HepG2 (cell line): ENCODE results near the gene MAGED1. TPM values are rescaled to one million over a fixed set of nuclear protein-coding genes. Genes with fewer than 3 reads are reported as not detected.

ENCODE experiments used
- ATAC-seq: fragments of 200-7000 bp; cut with Tn5 transposase; 3 replicates; pipeline ENCODE4 v1.9.1; 2020; ENCODE audit warnings: mild to moderate bottlenecking, moderate library complexity
- BruUV-seq: library from RNA; stranded (reverse); fragments of 400-500 nt; replicated peaks from 2 replicates; lab custom pipeline; 2021; lab: Mats Ljungman, UMichigan
- CTCF ChIA-PET: fragments of 300-600 bp; formaldehyde crosslinking; extraction: SDS; loops from one replicate; lab custom pipeline; 2021; ENCODE audit warnings: low total read pairs, inconsistent platforms, low intra/inter-chr PET ratio; lab: Yijun Ruan, JAX
- POLR2A ChIA-PET: fragments of 350-600 bp; sonication (Branson Sonifier 250); formaldehyde crosslinking; loops from one replicate; lab custom pipeline; 2020; ENCODE audit warnings: antibody characterized with exemption, inconsistent platforms; lab: Yijun Ruan, JAX
- DNase-seq: peaks from one replicate; pipeline ENCODE4 v3.0.0-alpha.2; 2015; ENCODE audit warnings: low spot score
- FAIRE-seq: peaks from 3 replicates; lab custom pipeline; 2011; peaks lifted over from hg19 to GRCh38; lab: Jason Lieb, UNC
- H2AFZ ChIP-seq: one replicate; pipeline ENCODE4 v1.6.1; 2011; ENCODE audit warnings: low read length, inconsistent platforms
- H3K27ac ChIP-seq: fragments of 300-600 bp; 3 replicates; pipeline ENCODE4 v1.8.0; 2011; ENCODE audit warnings: mixed run types, mild to moderate bottlenecking, mixed read lengths, low read length, inconsistent platforms; ENCODE audit not compliant: insufficient read depth; ENCODE audit errors: extremely low read length
- H3K27me3 ChIP-seq, 2 experiments: fragments of 200-600 bp in 1 of 2; 2 replicates in 1 of 2; 3 replicates in 1 of 2; pipeline versions ENCODE4 v1.6.0 to v1.8.0; 2011; ENCODE audit warnings: low read length in 2 of 2, mild to moderate bottlenecking in 2 of 2, moderate library complexity in 2 of 2, inconsistent platforms in 1 of 2; ENCODE audit not compliant: insufficient read depth in 2 of 2, control insufficient read depth in 1 of 2
- H3K36me3 ChIP-seq, 2 experiments: fragments of 200-600 bp in 1 of 2; replicated peaks in 1 of 2; 2 replicates in 1 of 2; 3 replicates in 1 of 2; pipeline versions ENCODE4 v1.5.1 to v1.8.0; 2011; ENCODE audit warnings: low read length in 2 of 2, inconsistent platforms in 1 of 2; ENCODE audit not compliant: insufficient read depth in 2 of 2, control insufficient read depth in 1 of 2
- H3K4me1 ChIP-seq: 2 replicates; pipeline ENCODE4 v1.5.1; 2012; ENCODE audit warnings: low read length, inconsistent platforms; ENCODE audit not compliant: insufficient read depth
- H3K4me2 ChIP-seq: 2 replicates; pipeline ENCODE4 v1.6.0; 2011; ENCODE audit warnings: low read depth, low read length, inconsistent platforms
- H3K4me3 ChIP-seq, 3 experiments: fragments of 200-600 bp in 1 of 3; sonication (generic), shearing (Covaris generic) in 1 of 3; replicated peaks in 1 of 3; 2 replicates each; pipeline ENCODE4 v1.5.1; 2011 to 2016; ENCODE audit warnings: low read length in 3 of 3, inconsistent platforms in 2 of 3, low read depth in 2 of 3, mild to moderate bottlenecking in 2 of 3, control low read depth in 1 of 3, mixed read lengths in 1 of 3; ENCODE audit not compliant: insufficient read depth in 1 of 3
- H3K79me2 ChIP-seq: one replicate; pipeline ENCODE4 v1.6.1; 2011; ENCODE audit warnings: low read length, inconsistent platforms; ENCODE audit not compliant: insufficient read depth
- H3K9ac ChIP-seq: 2 replicates; pipeline ENCODE4 v1.6.0; 2011; ENCODE audit warnings: mild to moderate bottlenecking, low read depth, low read length, inconsistent platforms; ENCODE audit not compliant: insufficient read depth
- H3K9me3 ChIP-seq: 2 replicates; pipeline ENCODE4 v1.5.1; 2012; ENCODE audit warnings: mild to moderate bottlenecking, low read length
- H4K20me1 ChIP-seq: 2 replicates; pipeline ENCODE4 v1.6.0; 2011; ENCODE audit warnings: inconsistent platforms, mild to moderate bottlenecking, low read length, moderate library complexity; ENCODE audit not compliant: insufficient read depth
- KLF11 ChIP-seq: IDR thresholded peaks from 2 replicates; pipeline ENCODE4 v1.6.1; 2016; ENCODE audit warnings: missing compliant biosample characterization
- MAFF ChIP-seq: IDR thresholded peaks from 2 replicates; pipeline ENCODE4 v1.6.1; 2011; ENCODE audit warnings: low read depth, low read length, improper control_type of control experiment
- ZFP37 ChIP-seq: sonication (generic); formaldehyde crosslinking; IDR thresholded peaks from 2 replicates; pipeline ENCODE4 v1.4.0; 2020; ENCODE audit warnings: missing genetic modification reagents, borderline replicate concordance
- ZFX ChIP-seq: sonication (generic); formaldehyde crosslinking; IDR thresholded peaks from 2 replicates; pipeline ENCODE4 v1.4.0; 2020; ENCODE audit warnings: mild to moderate bottlenecking, low read depth, missing genetic modification reagents, moderate library complexity
- ZFYVE20 ChIP-seq: sonication (generic); formaldehyde crosslinking; IDR thresholded peaks from 2 replicates; pipeline ENCODE4 v1.8.0; 2023; ENCODE audit warnings: low read depth, mild to moderate bottlenecking, moderate library complexity, missing genetic modification reagents, borderline replicate concordance
- ZNF274 ChIP-seq: sonication (generic); formaldehyde crosslinking; IDR thresholded peaks from 2 replicates; pipeline ENCODE4 v1.5.1; 2020; ENCODE audit warnings: mild to moderate bottlenecking, missing genetic modification reagents
- ZNF333 ChIP-seq: sonication (generic); formaldehyde crosslinking; IDR thresholded peaks from 2 replicates; pipeline ENCODE4 v1.4.0; 2020; ENCODE audit warnings: mild to moderate bottlenecking, missing genetic modification reagents, borderline replicate concordance
- ZNF563 ChIP-seq: sonication (generic); formaldehyde crosslinking; IDR thresholded peaks from 2 replicates; pipeline ENCODE4 v1.8.0; 2022; ENCODE audit warnings: mild to moderate bottlenecking, moderate library complexity, missing genetic modification reagents
- ZNF574 ChIP-seq: sonication (generic); formaldehyde crosslinking; IDR thresholded peaks from 2 replicates; pipeline ENCODE4 v1.4.0; 2020; ENCODE audit warnings: missing genetic modification reagents
- ZNF768 ChIP-seq: sonication (generic); formaldehyde crosslinking; IDR thresholded peaks from 2 replicates; pipeline ENCODE4 v1.4.0; 2020; ENCODE audit warnings: missing genetic modification reagents
- WGBS: methylation state at CpG from one replicate; pipeline ENCODE4 v1.1.6; 2017; ENCODE audit warnings: low lambda C conversion rate; 5-methylcytosine and 5-hydroxymethylcytosine counted together
- in situ Hi-C: cut with HindIII; loops from 2 replicates; pipeline ENCODE4 v1.10.0; 2017; ENCODE audit warnings: low pct_unique_long_range_greater_than_20kb; ENCODE audit not compliant: extremely low pct_ligation_motif_present
- intact Hi-C: fragments of 100-400 bp; cut with micrococcal nuclease; formaldehyde crosslinking; loops from one replicate; pipeline ENCODE4 v1.10.0; 2022; ENCODE audit not compliant: unreplicated experiment
- polyA plus RNA-seq, 8 experiments: library from polyadenylated mRNA; depleted of rRNA in 3 of 8; stranded (reverse) in 7 of 8; unstranded in 1 of 8; fragments of >200 nt; fragmentation: Illumina TruSeq in 4 of 8; extraction: Trizol in 4 of 8; gene quantifications; 2 replicates each; pipeline versions ENCODE4 v1.2.1 to v1.2.3, GENCODE V29; 2011 to 2016; ENCODE audit warnings: low read depth in 4 of 8, missing spikeins in 1 of 8, mixed read lengths in 1 of 8; ENCODE audit not compliant: insufficient read depth in 1 of 8
- total RNA-seq, 5 experiments: library from RNA; depleted of rRNA; stranded (reverse); fragments of >200 nt; fragmentation: Illumina TruSeq; extraction: Trizol; gene quantifications; 2 replicates each; pipeline ENCODE4 v1.2.3, GENCODE V29; 2016; ENCODE audit warnings: low read depth in 1 of 5
- TF ChIP-seq, protein P1 (sequence below): IDR thresholded peaks from 2 replicates; pipeline ENCODE4 v1.6.1; 2016; ENCODE audit warnings: missing biosample characterization, missing genetic modification reagents, low read depth

Gene MAGED1
- total and polyA plus RNA-seq, 2 of the 13 experiments (the other 11 are each of a cell fraction or from before 2014, with no cell fraction given), result 105 to 137 TPM

- TF ChIP-seq ZNF574 (CRISPR knock-in tag) (no peak), ZFYVE20 (CRISPR knock-in tag) (no peak), ZNF563 (CRISPR knock-in tag) (no peak), ZNF333 (no peak), MAFF (peak; percentile 34; the same call in 1 of the 2 replicates)
- TF ChIP-seq, protein P1, sequence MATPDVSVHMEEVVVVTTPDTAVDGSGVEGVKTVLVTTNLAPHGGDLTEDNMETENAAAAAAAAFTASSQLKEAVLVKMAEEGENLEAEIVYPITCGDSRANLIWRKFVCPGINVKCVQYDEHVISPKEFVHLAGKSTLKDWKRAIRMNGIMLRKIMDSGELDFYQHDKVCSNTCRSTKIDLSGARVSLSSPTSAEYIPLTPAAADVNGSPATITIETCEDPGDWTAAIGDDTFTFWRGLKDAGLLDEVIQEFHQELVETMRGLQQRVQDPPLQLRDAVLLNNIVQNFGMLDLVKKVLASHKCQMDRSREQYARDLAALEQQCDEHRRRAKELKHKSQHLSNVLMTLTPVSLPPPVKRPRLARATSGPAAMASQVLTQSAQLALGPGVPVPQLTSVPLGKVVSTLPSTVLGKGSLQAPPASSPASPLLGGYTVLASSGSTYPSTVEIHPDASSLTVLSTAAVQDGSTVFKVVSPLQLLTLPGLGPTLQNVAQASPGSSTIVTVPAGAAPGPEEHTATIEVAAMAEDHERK, result no peak
Measured at GRCh38 chrX:51891245-51891644, 2.2 kb upstream of the MAGED1 start (continued).

DNA sequence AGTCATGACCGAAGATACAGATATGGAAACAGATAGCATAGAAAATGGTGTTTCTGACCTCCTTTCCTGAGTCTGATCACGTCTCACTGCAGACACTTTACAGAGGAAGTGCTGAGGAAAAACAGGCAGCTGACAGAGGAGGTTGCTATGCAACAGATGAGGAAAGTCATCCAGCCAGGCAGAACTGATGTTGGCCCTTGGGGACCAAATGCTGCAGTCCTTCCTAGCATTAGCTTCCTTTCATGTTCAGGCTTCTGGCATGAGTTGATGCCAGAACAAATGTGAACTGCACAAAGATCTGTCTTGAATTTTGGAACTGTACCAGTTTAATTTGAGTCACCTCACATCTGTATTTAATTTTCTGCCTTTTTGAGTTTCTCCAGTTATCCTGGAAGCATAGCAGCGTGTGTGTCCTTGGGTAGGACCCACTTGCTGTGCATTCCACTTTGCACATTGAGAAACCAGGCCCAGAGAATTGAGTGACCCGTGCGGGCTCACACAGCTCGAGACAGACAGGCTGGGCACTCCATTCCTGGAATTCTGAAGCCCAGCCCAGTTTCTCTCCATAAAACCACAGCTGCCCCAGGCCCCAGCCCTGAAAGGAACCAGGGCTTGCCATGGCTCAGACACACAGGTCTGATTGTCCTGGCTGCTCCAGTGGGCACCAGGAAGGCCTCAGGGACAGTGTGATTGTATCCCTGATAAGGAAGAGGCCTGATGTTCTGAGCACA, 1.4 kb upstream of the MAGED1 start:
- H3K4me2 ChIP-seq, result peak overlapping the region; percentile 88
- CTCF ChIA-PET, result no interaction called here
- H3K36me3 ChIP-seq, result 0 out of 5 replicates have a peak, but pooled peaks cover 0 to 3% of the 10 kb centered on the region in 2 experiments
- H4K20me1 ChIP-seq, result peaks cover 16% of the 10 kb centered on the region; the same call in 1 of the 2 replicates
- ATAC-seq (peak; percentile 25), DNase-seq (no peak), FAIRE-seq (no peak)
- no peak overlapping the region for H3K27ac ChIP-seq
- H3K4me1 ChIP-seq, result peaks cover 43% of the 10 kb centered on the region
- POLR2A ChIA-PET, result no interaction called here
- in situ Hi-C loops, result no loop called here
- intact Hi-C loops, result no loop called here
- H2AFZ ChIP-seq, result no peak overlapping the region
- no peak for TF ChIP-seq ZNF274
- TF ChIP-seq ZFP37 (CRISPR knock-in tag), result no peak
- no peak for TF ChIP-seq ZFX (CRISPR knock-in tag)
- TF ChIP-seq ZNF768, result peak; percentile 41; the same call in 1 of the 2 replicates
- no peak for TF ChIP-seq KLF11 (CRISPR knock-in tag)
- no TSS peak for BruUV-seq
- H3K9ac ChIP-seq, result peak overlapping the region; percentile 63; the same call in 1 of the 2 replicates
- H3K27me3 ChIP-seq, result no peaks in the 10 kb centered on the region; a peak in 1 of 5 replicates
- H3K9me3 ChIP-seq, result no peaks in the 10 kb centered on the region
- 20% methylated on average over 4 of the region's 6 CpGs for WGBS
- H3K4me3 ChIP-seq, result peak overlapping the region in 1 of 3 experiments; percentile 64; a peak in 2 of 6 replicates
- H3K79me2 ChIP-seq, result peaks cover 32% of the 10 kb centered on the region
